Measurements from ENCODE around the gene FAM174C. TPM values are rescaled to one million over a fixed set of nuclear protein-coding genes. Genes with fewer than 3 reads are reported as not detected.

FAM174C gene
- total RNA-seq, 2 donors from 2014 or later, result 41.8 to 114 TPM

GRCh38 chr19:1261798-1262622 is 13.3 kb upstream of the FAM174C start:
- peak; percentile 94 for DNase-seq
- Histone ChIP-seq H3K9me3 (no peaks in the 10 kb centered on the region), H3K9ac (ENCODE audit: low read depth in 2 of 2, low read length in 2 of 2) (peak overlapping the region; percentile 98 to 100), H3K4me1 (peaks cover 29% of the 10 kb centered on the region), H3K4me3 (peak overlapping the region; percentile 54), H3K36me3 (peaks cover 2% of the 10 kb centered on the region), H3K27me3 (no peaks in the 10 kb centered on the region), H3K27ac (peak overlapping the region; percentile 91)
- TF ChIP-seq, protein P1, sequence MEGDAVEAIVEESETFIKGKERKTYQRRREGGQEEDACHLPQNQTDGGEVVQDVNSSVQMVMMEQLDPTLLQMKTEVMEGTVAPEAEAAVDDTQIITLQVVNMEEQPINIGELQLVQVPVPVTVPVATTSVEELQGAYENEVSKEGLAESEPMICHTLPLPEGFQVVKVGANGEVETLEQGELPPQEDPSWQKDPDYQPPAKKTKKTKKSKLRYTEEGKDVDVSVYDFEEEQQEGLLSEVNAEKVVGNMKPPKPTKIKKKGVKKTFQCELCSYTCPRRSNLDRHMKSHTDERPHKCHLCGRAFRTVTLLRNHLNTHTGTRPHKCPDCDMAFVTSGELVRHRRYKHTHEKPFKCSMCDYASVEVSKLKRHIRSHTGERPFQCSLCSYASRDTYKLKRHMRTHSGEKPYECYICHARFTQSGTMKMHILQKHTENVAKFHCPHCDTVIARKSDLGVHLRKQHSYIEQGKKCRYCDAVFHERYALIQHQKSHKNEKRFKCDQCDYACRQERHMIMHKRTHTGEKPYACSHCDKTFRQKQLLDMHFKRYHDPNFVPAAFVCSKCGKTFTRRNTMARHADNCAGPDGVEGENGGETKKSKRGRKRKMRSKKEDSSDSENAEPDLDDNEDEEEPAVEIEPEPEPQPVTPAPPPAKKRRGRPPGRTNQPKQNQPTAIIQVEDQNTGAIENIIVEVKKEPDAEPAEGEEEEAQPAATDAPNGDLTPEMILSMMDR (IDR thresholded peaks at IDR 0.05), result no peak
- intact Hi-C loops (cut with DNase I), result no loop called here

DNA sequence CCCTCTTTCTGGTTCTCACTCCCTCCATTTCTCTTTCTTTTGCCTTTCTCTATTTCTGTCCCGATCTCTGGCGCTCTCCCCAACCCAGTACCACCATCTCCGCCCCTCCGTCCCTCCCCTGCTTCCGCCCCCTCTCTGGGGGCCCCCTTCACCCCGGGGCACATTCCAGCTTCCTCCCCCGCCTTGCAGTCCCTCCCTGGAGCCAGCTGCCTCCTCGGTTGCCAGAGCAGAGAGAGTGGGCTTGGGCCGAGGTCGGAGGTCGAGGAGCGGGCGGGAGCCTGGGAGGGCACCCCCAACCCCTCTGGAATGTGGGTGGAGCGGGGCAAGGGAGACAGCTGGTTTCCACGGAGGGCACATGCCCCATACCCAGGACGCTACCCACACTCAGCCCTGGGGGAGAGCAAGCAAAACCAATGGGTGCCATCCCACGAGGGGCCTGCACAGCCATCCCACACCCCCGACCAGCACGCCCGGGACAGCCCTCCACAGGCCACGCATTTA is 12.7 kb upstream of the FAM174C start:
- TF ChIP-seq, protein P1 (IDR thresholded peaks at IDR 0.05), result no peak
- Histone ChIP-seq H3K36me3 (no peaks in the 10 kb centered on the region), H3K27me3 (no peaks in the 10 kb centered on the region), H3K9ac (ENCODE audit: low read depth in 2 of 2, low read length in 2 of 2) (peak overlapping the region; percentile 98 to 100), H3K4me1 (peaks cover 36% of the 10 kb centered on the region), H3K4me3 (peak overlapping the region; percentile 12), H3K27ac (peak overlapping the region; percentile 91), H3K9me3 (no peaks in the 10 kb centered on the region)
- no peak for DNase-seq
- intact Hi-C loops (cut with DNase I), result no loop called here

DNA sequence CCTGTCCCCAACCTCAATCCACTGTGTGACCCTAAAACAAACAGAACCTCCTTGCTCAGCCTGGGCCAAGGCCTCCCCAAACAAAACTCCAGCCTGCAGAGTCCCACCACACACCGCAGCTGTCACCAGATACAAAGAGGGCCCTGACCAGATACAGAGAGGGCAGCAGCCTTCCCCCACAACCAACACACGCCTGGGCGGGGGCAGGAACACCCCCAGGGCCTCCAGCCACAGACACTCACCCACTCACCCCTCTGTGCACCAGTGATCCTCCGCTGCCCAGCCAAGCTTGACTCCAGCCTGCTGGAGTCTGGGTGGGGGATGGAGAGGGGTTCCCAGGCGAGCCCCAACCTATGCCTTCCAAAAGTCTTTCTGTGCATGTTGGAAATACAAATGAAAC is 12.1 kb upstream of the FAM174C start:
- Histone ChIP-seq H3K9me3 (no peaks in the 10 kb centered on the region), H3K4me1 (peaks cover 41% of the 10 kb centered on the region), H3K36me3 (no peaks in the 10 kb centered on the region), H3K9ac (ENCODE audit: low read depth in 2 of 2, low read length in 2 of 2) (peak overlapping the region; percentile 98 to 100), H3K4me3 (peak overlapping the region; percentile 12), H3K27me3 (no peaks in the 10 kb centered on the region), H3K27ac (peak overlapping the region; percentile 91)
- TF ChIP-seq, protein P1 (IDR thresholded peaks at IDR 0.05), result no peak
- no peak for DNase-seq
- intact Hi-C loops (cut with DNase I), result no loop called here

DNA sequence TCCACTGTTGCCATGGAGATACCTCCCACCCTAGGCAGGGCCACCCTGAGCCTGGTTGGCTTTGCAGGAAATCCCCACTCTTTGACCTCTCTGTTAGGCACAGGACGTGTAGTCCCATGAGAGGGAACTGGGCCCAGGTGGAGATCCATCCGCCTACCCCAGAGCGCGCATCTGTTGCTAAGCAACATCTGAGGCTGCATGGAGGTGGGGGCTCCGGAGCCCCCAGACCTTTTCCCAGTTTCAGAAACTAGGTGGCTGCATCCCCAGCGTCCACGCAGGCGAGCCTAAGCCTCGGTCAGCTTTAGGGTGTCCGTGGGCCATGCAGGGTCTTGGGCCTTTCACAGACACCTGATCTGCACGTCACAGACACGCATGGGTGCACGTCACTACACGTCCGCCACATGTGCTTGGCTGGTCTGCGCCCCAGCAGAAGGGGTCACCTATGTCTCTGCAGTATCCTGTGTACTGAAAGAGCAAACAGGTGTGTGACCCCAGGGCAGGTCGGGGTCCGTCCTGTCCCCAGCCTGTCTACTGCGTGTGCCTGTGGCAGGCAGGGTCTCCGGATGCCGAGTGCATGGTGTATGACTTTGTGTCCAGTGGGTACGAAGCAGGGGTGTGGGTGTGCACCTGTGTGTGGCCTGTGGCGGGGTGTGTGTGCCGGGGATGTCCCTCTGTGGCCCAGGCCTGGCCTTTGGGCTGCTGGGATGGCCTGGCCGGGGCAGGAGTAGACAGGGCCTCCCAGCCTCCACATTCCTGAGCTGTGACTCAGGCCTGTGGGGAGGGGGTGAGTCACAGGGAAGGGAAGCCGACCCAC is 10.3 kb upstream of the FAM174C start:
- TF ChIP-seq, protein P1 (IDR thresholded peaks at IDR 0.05), result no peak
- Histone ChIP-seq H3K9me3 (no peaks in the 10 kb centered on the region), H3K27me3 (no peaks in the 10 kb centered on the region), H3K27ac (peak overlapping the region; percentile 84), H3K4me3 (no peak overlapping the region), H3K9ac (ENCODE audit: low read depth in 2 of 2, low read length in 2 of 2) (peak overlapping the region; percentile 46 to 64), H3K4me1 (peaks cover 44% of the 10 kb centered on the region), H3K36me3 (no peaks in the 10 kb centered on the region)
- peak; percentile 74 for DNase-seq
- intact Hi-C loops (cut with DNase I), result no loop called here

- peak overlapping the region; percentile 84 for H3K27ac ChIP-seq
- peak overlapping the region; percentile 50 for H3K4me3 ChIP-seq
- TF ChIP-seq, protein P1 (IDR thresholded peaks at IDR 0.05), result no peak
- no peaks in the 10 kb centered on the region for H3K27me3 ChIP-seq
- intact Hi-C loops (cut with DNase I), result loop anchor here (2.0 kb wide), 1 partner anchor 21 kb away; no protein-coding TSS in a partner anchor
- H3K4me1 ChIP-seq, result peaks cover 43% of the 10 kb centered on the region
- no peaks in the 10 kb centered on the region for H3K36me3 ChIP-seq
- peak overlapping the region; percentile 66 to 84 for H3K9ac ChIP-seq (ENCODE audit: low read depth in 2 of 2, low read length in 2 of 2)
- no peaks in the 10 kb centered on the region for H3K9me3 ChIP-seq
- DNase-seq, result peak; percentile 64
Measured at GRCh38 chr19:1265615-1266128, 9.7 kb upstream of the FAM174C start.

All from colonic mucosa (tissue), 4 donors.